ENCODE data around the gene ARF6. TPM values are rescaled to one million over a fixed set of nuclear protein-coding genes. Genes with fewer than 3 reads are reported as not detected.
A peak's percentile ranks its signal among the peaks of the same experiment; 100 is the strongest.

ARF6 gene
- total and polyA plus RNA-seq, 9 of the 15 experiments (the other 6 are each of a cell fraction or from before 2014, with no cell fraction given), result 15.3 to 35.2 (median 24.9) TPM

GRCh38 chr14:49852301-49853157, 40.4 kb upstream of the ARF6 start, which contains the start of gene NEMF (continued):
- no peak for TF ChIP-seq SFPQ (IDR thresholded peaks at IDR 0.05; ENCODE audit: low read depth, low read length)
- no peak for TF ChIP-seq MYNN (IDR thresholded peaks at IDR 0.05)
- TF ChIP-seq MYNN (CRISPR knock-in tag; IDR thresholded peaks at IDR 0.05), result no peak
- TF ChIP-seq XRCC3 (IDR thresholded peaks at IDR 0.05), result no peak
- TF ChIP-seq ZFP36 (IDR thresholded peaks at IDR 0.05; ENCODE audit: low read depth, low read length, partially characterized antibody), result no peak
- no peak; the same call in 1 of the 2 replicates for TF ChIP-seq ZNF395 (CRISPR knock-in tag; IDR thresholded peaks at IDR 0.05)
- TF ChIP-seq POLR2G (IDR thresholded peaks at IDR 0.05; ENCODE audit: low read depth, low read length), result peak; percentile 90
- no peak for TF ChIP-seq ZKSCAN3 (CRISPR knock-in tag; IDR thresholded peaks at IDR 0.05)
- TF ChIP-seq SIX5 (IDR thresholded peaks at IDR 0.05; ENCODE audit: borderline replicate concordance in 1 of 2, insufficient read depth in 1 of 2, low read depth in 1 of 2, low read length in 2 of 2), result no peak
- TF ChIP-seq EGR1 (conservative IDR thresholded peaks at IDR 0.05), result no peak
- no peak for TF ChIP-seq KDM1A (IDR thresholded peaks at IDR 0.05)
- TF ChIP-seq PRDM10 (IDR thresholded peaks at IDR 0.05; ENCODE audit: partially characterized antibody), result no peak
- TF ChIP-seq ZNF699 (CRISPR knock-in tag; IDR thresholded peaks at IDR 0.05; ENCODE audit: insufficient replicate concordance), result no peak
- TF ChIP-seq FIP1L1 (IDR thresholded peaks at IDR 0.05; ENCODE audit: low read depth, low read length, poor library complexity, severe bottlenecking), result no peak
- TF ChIP-seq KLF10 (CRISPR knock-in tag; IDR thresholded peaks at IDR 0.05), result no peak
- TF ChIP-seq ZNF41 (CRISPR knock-in tag; conservative IDR thresholded peaks at IDR 0.05), result no peak
- TF ChIP-seq ZZZ3 (IDR thresholded peaks at IDR 0.05), result no peak
- TF ChIP-seq NFE2L1 (tag; IDR thresholded peaks at IDR 0.05; ENCODE audit: borderline replicate concordance, low read depth), result no peak
- TF ChIP-seq CHCHD3 (CRISPR knock-in tag; IDR thresholded peaks at IDR 0.05), result no peak

All from K562 (cell line).